Subcutaneous abdominal adipose tissue (tissue), 5 donors: ENCODE results near the gene AIFM3.

Experiments used
- H3K27ac ChIP-seq: one replicate; pipeline ENCODE4 v1.7.0; 2013; ENCODE audit warnings: low read depth, mild to moderate bottlenecking, inconsistent platforms, low read length, moderate library complexity
- H3K27me3 ChIP-seq, 5 donors: one replicate each; pipeline ENCODE4 v1.7.0; 2013; ENCODE audit warnings: low read length in 5 of 5, inconsistent platforms in 1 of 5; ENCODE audit not compliant: control insufficient read depth in 5 of 5, insufficient read depth in 4 of 5
- H3K36me3 ChIP-seq, 5 donors: one replicate each; pipeline ENCODE4 v1.7.0; 2013; ENCODE audit warnings: low read length in 5 of 5; ENCODE audit not compliant: control insufficient read depth in 5 of 5, insufficient read depth in 5 of 5
- H3K4me1 ChIP-seq, 5 donors: one replicate each; pipeline ENCODE4 v1.7.0; 2013; ENCODE audit warnings: low read length in 5 of 5, mild to moderate bottlenecking in 3 of 5, moderate library complexity in 1 of 5; ENCODE audit not compliant: control insufficient read depth in 5 of 5, insufficient read depth in 5 of 5
- H3K4me3 ChIP-seq, 5 donors: one replicate each; pipeline ENCODE4 v1.7.0; 2013; ENCODE audit warnings: low read length in 5 of 5, low read depth in 1 of 5
- H3K9ac ChIP-seq, 5 donors: one replicate each; pipeline ENCODE4 v1.7.0; 2013; ENCODE audit warnings: low read length in 5 of 5, mild to moderate bottlenecking in 4 of 5, moderate library complexity in 3 of 5
- H3K9me3 ChIP-seq, 5 donors: one replicate each; pipeline ENCODE4 v1.7.0; 2013; ENCODE audit warnings: low read length in 5 of 5; ENCODE audit not compliant: control insufficient read depth in 5 of 5
- donor health status: healthy.
- donor health status: healthy.
- donor health status: healthy.
- donor health status: healthy.
- donor health status: healthy.

Gene AIFM3

GRCh38 chr22:20957102-20957682 is 9.9 kb upstream of the AIFM3 start:
- Histone ChIP-seq H3K4me1 (peaks cover 0 to 24% (median 20%) of the 10 kb centered on the region in 5 donors), H3K9ac (peak overlapping the region in 4 of 5 donors; percentile 56 to 80 (median 70))

GRCh38 chr22:20957683-20958431 is 9.2 kb upstream of the AIFM3 start:
- Histone ChIP-seq H3K9me3 (no peaks in the 10 kb centered on the region), H3K9ac (peak overlapping the region in 3 of 5 donors; percentile 64 to 80 (median 80)), H3K27me3 (no peaks in the 10 kb centered on the region), H3K4me1 (peaks cover 0 to 24% (median 20%) of the 10 kb centered on the region in 5 donors), H3K36me3 (peaks cover 0 to 11% (median 5%) of the 10 kb centered on the region in 5 donors), H3K27ac (no peak overlapping the region), H3K4me3 (peak overlapping the region; percentile 61 to 92 (median 80))

More at GRCh38 chr22:20957102-20957682, 9.9 kb upstream of the AIFM3 start:
- Histone ChIP-seq H3K9me3 (no peaks in the 10 kb centered on the region), H3K27me3 (no peaks in the 10 kb centered on the region), H3K36me3 (peaks cover 0 to 17% (median 8%) of the 10 kb centered on the region in 5 donors), H3K4me3 (peak overlapping the region; percentile 59 to 92 (median 80)), H3K27ac (no peak overlapping the region)

- H3K9me3 ChIP-seq, result no peaks in the 10 kb centered on the region
- H3K27me3 ChIP-seq, result peaks cover 6 to 17% (median 10%) of the 10 kb centered on the region in 5 donors
- peaks cover 0 to 28% (median 23%) of the 10 kb centered on the region in 5 donors for H3K4me1 ChIP-seq
- H3K4me3 ChIP-seq, result no peak overlapping the region
- H3K9ac ChIP-seq, result no peak overlapping the region
- H3K36me3 ChIP-seq, result no peaks in the 10 kb centered on the region
- no peak overlapping the region for H3K27ac ChIP-seq
These were observed 7.2 kb upstream of the AIFM3 start for GRCh38 chr22:20959578-20960461.

- no peak overlapping the region for H3K9ac ChIP-seq
These were observed 6.4 kb upstream of the AIFM3 start for GRCh38 chr22:20960609-20961008.

GRCh38 chr22:20962491-20962945 is 4.5 kb upstream of the AIFM3 start:
- Histone ChIP-seq H3K9ac (no peak overlapping the region), H3K4me1 (peaks cover 0 to 28% (median 16%) of the 10 kb centered on the region in 5 donors), H3K27ac (no peak overlapping the region), H3K4me3 (no peak overlapping the region), H3K27me3 (peaks cover 12 to 23% (median 17%) of the 10 kb centered on the region in 5 donors), H3K9me3 (no peaks in the 10 kb centered on the region), H3K36me3 (no peaks in the 10 kb centered on the region)

More at GRCh38 chr22:20960609-20961008, 6.4 kb upstream of the AIFM3 start:
- H3K36me3 ChIP-seq, result no peaks in the 10 kb centered on the region
- no peaks in the 10 kb centered on the region for H3K9me3 ChIP-seq
- no peak overlapping the region for H3K4me3 ChIP-seq
- peaks cover 10 to 22% (median 15%) of the 10 kb centered on the region in 5 donors for H3K27me3 ChIP-seq
- H3K27ac ChIP-seq, result no peak overlapping the region
- H3K4me1 ChIP-seq, result peaks cover 0 to 34% (median 28%) of the 10 kb centered on the region in 5 donors

- Histone ChIP-seq H3K4me1 (peaks cover 0 to 27% (median 10%) of the 10 kb centered on the region in 5 donors), H3K27ac (no peak overlapping the region), H3K4me3 (no peak overlapping the region), H3K36me3 (no peaks in the 10 kb centered on the region), H3K9ac (no peak overlapping the region), H3K9me3 (no peaks in the 10 kb centered on the region), H3K27me3 (peaks cover 12 to 23% (median 17%) of the 10 kb centered on the region in 5 donors)
These were observed 3.6 kb upstream of the AIFM3 start for GRCh38 chr22:20963201-20964052.

GRCh38 chr22:20964090-20964798 is 2.8 kb upstream of the AIFM3 start:
- no peak overlapping the region for H3K9ac ChIP-seq

GRCh38 chr22:20964799-20965103 is 2.3 kb upstream of the AIFM3 start:
- Histone ChIP-seq H3K9me3 (no peaks in the 10 kb centered on the region), H3K4me3 (peak overlapping the region in 2 of 5 donors; percentile 22 to 33), H3K4me1 (peaks cover 0 to 33% (median 10%) of the 10 kb centered on the region in 5 donors), H3K9ac (no peak overlapping the region), H3K27me3 (peaks cover 12 to 23% (median 17%) of the 10 kb centered on the region in 5 donors), H3K36me3 (no peaks in the 10 kb centered on the region), H3K27ac (no peak overlapping the region)

More at GRCh38 chr22:20964090-20964798, 2.8 kb upstream of the AIFM3 start:
- H3K27me3 ChIP-seq, result peaks cover 12 to 23% (median 17%) of the 10 kb centered on the region in 5 donors
- H3K4me3 ChIP-seq, result peak overlapping the region in 2 of 5 donors; percentile 22 to 33
- H3K4me1 ChIP-seq, result peaks cover 0 to 33% (median 10%) of the 10 kb centered on the region in 5 donors
- H3K36me3 ChIP-seq, result no peaks in the 10 kb centered on the region
- H3K9me3 ChIP-seq, result no peaks in the 10 kb centered on the region
- H3K27ac ChIP-seq, result no peak overlapping the region
